HEK293 (cell line): ENCODE measurements around the gene CD19.
A peak's percentile ranks its signal among the peaks of the same experiment; 100 is the strongest.
"Not testable (repeated sequence)": the region's sequence is repeated elsewhere in the genome, so short reads cannot be mapped to it uniquely, and the experiment has no call there.

Experiments
- CTCF ChIA-PET: fragments of 350-600 bp; formaldehyde crosslinking; extraction: SDS; loops from one replicate; lab custom pipeline; 2021; ENCODE audit warnings: antibody characterized with exemption; lab: Yijun Ruan, JAX
- POLR2A ChIA-PET: fragments of 300-600 bp; formaldehyde crosslinking; extraction: SDS; loops from one replicate; lab custom pipeline; 2020; ENCODE audit warnings: antibody characterized with exemption, inconsistent platforms; lab: Yijun Ruan, JAX
- H3K27ac ChIP-seq: fragments of 200-500 bp; sonication (Bioruptor generic); 2 replicates; pipeline ENCODE4 v1.5.1; 2014; ENCODE audit warnings: low read depth, low read length, control low read depth, inconsistent platforms; ENCODE audit errors: extremely low read depth
- H3K36me3 ChIP-seq, 2 experiments: fragments of 200-500 bp in 1 of 2; sonication (Bioruptor generic) in 1 of 2; 1 replicate in 1 of 2; 2 replicates in 1 of 2; pipeline ENCODE4 v1.5.1; 2014 to 2017; ENCODE audit warnings: inconsistent platforms in 2 of 2, low read length in 2 of 2; ENCODE audit not compliant: control insufficient read depth in 2 of 2, insufficient read depth in 1 of 2
- H3K4me1 ChIP-seq: fragments of 200-500 bp; sonication (Bioruptor generic); 2 replicates; pipeline ENCODE4 v1.5.1; 2014; ENCODE audit warnings: mild to moderate bottlenecking, low read length, inconsistent platforms; ENCODE audit not compliant: control insufficient read depth, insufficient read depth
- H3K4me3 ChIP-seq: 2 replicates; pipeline ENCODE4 v1.5.1; 2011; ENCODE audit warnings: low read depth, mild to moderate bottlenecking, control low read depth, low read length, moderate library complexity
- H3K9me3 ChIP-seq: fragments of 200-500 bp; sonication (Bioruptor generic); 2 replicates; pipeline ENCODE4 v1.5.1; 2014; ENCODE audit warnings: low read depth, low read length, inconsistent platforms; ENCODE audit not compliant: control insufficient read depth, insufficient read depth
- FEZF1 ChIP-seq: fragments of 450-650 bp; formaldehyde crosslinking; IDR thresholded peaks from 2 replicates; pipeline ENCODE4 v1.5.1; 2016; ENCODE audit warnings: missing biosample characterization, missing genetic modification characterization
- GFI1B ChIP-seq: fragments of 450-650 bp; formaldehyde crosslinking; IDR thresholded peaks from 2 replicates; pipeline ENCODE4 v1.5.1; 2016; ENCODE audit warnings: missing biosample characterization, missing genetic modification characterization
- MYNN ChIP-seq: fragments of 450-650 bp; formaldehyde crosslinking; IDR thresholded peaks from 2 replicates; pipeline ENCODE4 v1.5.1; 2016; ENCODE audit warnings: missing biosample characterization, missing genetic modification characterization, borderline replicate concordance
- PRDM2 ChIP-seq: fragments of 450-650 bp; formaldehyde crosslinking; IDR thresholded peaks from 2 replicates; pipeline ENCODE4 v1.5.1; 2016; ENCODE audit warnings: missing biosample characterization, missing genetic modification characterization, borderline replicate concordance
- WT1 ChIP-seq: fragments of 450-650 bp; formaldehyde crosslinking; IDR thresholded peaks from 2 replicates; pipeline ENCODE4 v1.5.1; 2016; ENCODE audit warnings: missing biosample characterization, missing genetic modification characterization
- ZEB2 ChIP-seq: fragments of 450-650 bp; formaldehyde crosslinking; IDR thresholded peaks from 2 replicates; pipeline ENCODE4 v1.5.1; 2016; ENCODE audit warnings: missing biosample characterization, missing genetic modification characterization
- ZNF114 ChIP-seq: fragments of 450-650 bp; formaldehyde crosslinking; IDR thresholded peaks from 2 replicates; pipeline ENCODE4 v1.5.0; 2017; ENCODE audit warnings: missing biosample characterization, missing genetic modification characterization
- ZNF132 ChIP-seq: fragments of 450-650 bp; formaldehyde crosslinking; IDR thresholded peaks from 2 replicates; pipeline ENCODE4 v1.5.1; 2017; ENCODE audit warnings: missing biosample characterization, missing genetic modification characterization, borderline replicate concordance
- ZNF133 ChIP-seq: fragments of 450-650 bp; formaldehyde crosslinking; IDR thresholded peaks from 2 replicates; pipeline ENCODE4 v1.5.1; 2016; ENCODE audit warnings: missing biosample characterization, missing genetic modification characterization
- ZNF146 ChIP-seq: fragments of 450-650 bp; formaldehyde crosslinking; IDR thresholded peaks from 2 replicates; pipeline ENCODE4 v1.5.1; 2016; ENCODE audit warnings: missing biosample characterization, missing genetic modification characterization
- ZNF19 ChIP-seq: fragments of 450-650 bp; formaldehyde crosslinking; IDR thresholded peaks from 2 replicates; pipeline ENCODE4; 2016; ENCODE audit warnings: missing biosample characterization, missing genetic modification characterization, low read depth
- ZNF2 ChIP-seq: fragments of 450-650 bp; formaldehyde crosslinking; IDR thresholded peaks from 2 replicates; pipeline ENCODE4 v1.5.1; 2016; ENCODE audit warnings: missing biosample characterization, missing genetic modification characterization
- ZNF223 ChIP-seq: fragments of 450-650 bp; formaldehyde crosslinking; IDR thresholded peaks from 2 replicates; pipeline ENCODE4 v1.5.1; 2016; ENCODE audit warnings: missing biosample characterization, missing genetic modification characterization
- ZNF324 ChIP-seq: fragments of 450-650 bp; formaldehyde crosslinking; IDR thresholded peaks from 2 replicates; pipeline ENCODE4 v1.5.1; 2016; ENCODE audit warnings: missing biosample characterization, missing genetic modification characterization
- ZNF362 ChIP-seq: fragments of 450-650 bp; formaldehyde crosslinking; IDR thresholded peaks from 2 replicates; pipeline ENCODE4 v1.5.1; 2016; ENCODE audit warnings: missing biosample characterization, missing genetic modification characterization
- ZNF514 ChIP-seq: fragments of 450-650 bp; formaldehyde crosslinking; IDR thresholded peaks from 2 replicates; pipeline ENCODE4 v1.5.1; 2016; ENCODE audit warnings: missing biosample characterization, missing genetic modification characterization
- ZNF664 ChIP-seq: fragments of 450-650 bp; formaldehyde crosslinking; IDR thresholded peaks from 2 replicates; pipeline ENCODE4 v1.5.1; 2016; ENCODE audit warnings: missing biosample characterization, missing genetic modification characterization
- ZNF670 ChIP-seq: fragments of 450-650 bp; formaldehyde crosslinking; IDR thresholded peaks from 2 replicates; pipeline ENCODE4 v1.5.1; 2016; ENCODE audit warnings: missing biosample characterization, missing genetic modification characterization, low read depth
- ZNF701 ChIP-seq: fragments of 450-650 bp; formaldehyde crosslinking; IDR thresholded peaks from 2 replicates; pipeline ENCODE4 v1.5.1; 2016; ENCODE audit warnings: missing biosample characterization, missing genetic modification characterization
- ZNF704 ChIP-seq: fragments of 450-650 bp; formaldehyde crosslinking; IDR thresholded peaks from 2 replicates; pipeline ENCODE4 v1.5.1; 2016; ENCODE audit warnings: missing biosample characterization, missing genetic modification characterization
- ZNF830 ChIP-seq: fragments of 450-650 bp; IDR thresholded peaks from 2 replicates; pipeline ENCODE4 v1.5.0; 2018; ENCODE audit warnings: missing biosample characterization, missing genetic modification characterization, low read depth, mild to moderate bottlenecking, moderate library complexity

Gene CD19

GRCh38 chr16:28937222-28937876 is 5.6 kb downstream of the CD19 start (continued):
- TF ChIP-seq PRDM2 (no peak), ZNF114 (tag by site-specific recombination) (no peak)

GRCh38 chr16:28938721-28939120 is 7.0 kb downstream of the CD19 start:
- no peaks in the 10 kb centered on the region for H3K4me1 ChIP-seq
- H3K27ac ChIP-seq = no peak overlapping the region
- no peaks in the 10 kb centered on the region for H3K36me3 ChIP-seq
- H3K4me3 ChIP-seq = no peak overlapping the region
- CTCF ChIA-PET = no interaction called here
- no peaks in the 10 kb centered on the region for H3K9me3 ChIP-seq
- POLR2A ChIA-PET = no interaction called here
- TF ChIP-seq ZEB2 (tag by site-specific recombination) = 0 out of 2 replicates have a peak, but pooled peaks have one; percentile 34
- no peak for TF ChIP-seq ZNF2 (tag by site-specific recombination)
- TF ChIP-seq FEZF1 (tag by site-specific recombination) = no peak
- TF ChIP-seq WT1 (tag by site-specific recombination) = no peak

- H3K36me3 ChIP-seq, H3K9me3 ChIP-seq, H3K4me3 ChIP-seq, H3K4me1 ChIP-seq, H3K27ac ChIP-seq, POLR2A ChIA-PET: not testable (repeated sequence)
- TF ChIP-seq ZNF664 = peak; percentile 94
- CTCF ChIA-PET = interaction anchor here (0.6 kb wide), 4 partner anchors 25 to 96 kb away, joined by 3 read pairs; no protein-coding TSS in a partner anchor
These were observed 8.1 kb downstream of the CD19 start for GRCh38 chr16:28939825-28940224.

GRCh38 chr16:28943281-28943680 is 11.5 kb downstream of the CD19 start:
- H3K27ac ChIP-seq = no peak overlapping the region
- no peaks in the 10 kb centered on the region for H3K4me1 ChIP-seq
- H3K9me3 ChIP-seq = no peaks in the 10 kb centered on the region
- ChIA-PET CTCF (interaction anchor here (0.7 to 2.9 kb wide), 4 partner anchors 17 to 71 kb away, joined by 3 to 22 read pairs (median 11); partner anchors contain the start of gene RABEP2), POLR2A (no interaction called here)
- no peak overlapping the region for H3K4me3 ChIP-seq
- TF ChIP-seq ZNF19 (tag by site-specific recombination) = no peak
- no peak for TF ChIP-seq ZNF704 (tag by site-specific recombination)
- no peak for TF ChIP-seq MYNN
- no peak for TF ChIP-seq ZNF146 (tag by site-specific recombination)
- TF ChIP-seq ZNF324 (tag by site-specific recombination) = no peak
- TF ChIP-seq ZNF514 (tag by site-specific recombination) = no peak
- TF ChIP-seq ZNF223 = no peak
- no peak for TF ChIP-seq ZNF133 (tag by site-specific recombination)
- no peak for TF ChIP-seq GFI1B (tag by site-specific recombination)
- TF ChIP-seq ZNF701 = no peak
- no peak for TF ChIP-seq ZNF362 (tag by site-specific recombination)
- no peak for TF ChIP-seq ZNF830 (tag by site-specific recombination)
- TF ChIP-seq ZNF132 (tag by site-specific recombination) = no peak
- TF ChIP-seq ZNF670 (tag by site-specific recombination) = no peak
- no peaks in the 10 kb centered on the region for H3K36me3 ChIP-seq
